ENCODE results near the gene TPP1. TPM values are rescaled to one million over a fixed set of nuclear protein-coding genes. Genes with fewer than 3 reads are reported as not detected.

The TPP1 gene
- total and polyA plus RNA-seq, 2 of the 13 experiments (the other 11 are each of a cell fraction or from before 2014, with no cell fraction given): 13.9 to 74.6 TPM

DNA sequence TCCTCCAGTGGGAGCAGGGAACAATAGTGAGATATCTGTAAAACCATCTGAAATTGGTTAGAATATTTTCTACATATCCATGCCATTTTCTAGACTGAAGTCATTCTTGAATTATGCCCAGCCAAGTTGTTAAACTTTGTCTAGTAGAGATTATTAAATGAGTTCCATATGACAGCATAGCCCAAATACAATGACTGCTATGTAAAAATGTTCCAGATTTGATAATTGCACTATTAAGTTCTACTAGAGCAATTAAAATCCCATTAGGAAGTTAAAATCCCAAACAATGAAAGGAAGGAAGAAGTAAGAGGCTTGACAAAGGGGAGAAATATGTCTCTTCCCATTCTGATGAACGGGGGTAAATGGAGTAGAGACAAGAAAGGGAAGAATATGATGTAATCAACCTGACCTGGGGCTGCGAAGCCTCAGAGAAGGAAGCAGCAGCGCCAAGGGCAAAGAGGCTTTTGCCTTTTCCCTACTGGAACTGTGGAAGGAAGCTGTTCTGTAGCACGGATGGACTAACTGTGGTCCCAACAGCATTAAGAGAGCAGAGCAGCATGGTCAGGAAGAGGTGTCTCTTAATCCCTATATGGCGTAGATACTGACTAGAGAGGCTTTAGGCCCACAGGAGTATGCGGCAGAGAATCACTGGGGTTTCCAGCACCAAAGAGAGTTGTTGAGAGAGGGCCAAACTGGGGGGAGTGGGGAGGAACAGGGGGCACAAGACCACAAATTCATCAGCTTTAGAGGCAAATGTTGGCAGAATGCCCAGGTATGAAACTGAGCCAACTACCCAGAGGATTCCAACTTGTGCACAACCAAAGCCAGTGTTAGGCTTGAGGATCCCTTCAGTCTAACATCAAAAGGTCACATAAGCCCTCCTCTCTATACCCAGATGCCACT lies 42.5 kb downstream of the TPP1 start (continued):
- TF ChIP-seq, protein P1, sequence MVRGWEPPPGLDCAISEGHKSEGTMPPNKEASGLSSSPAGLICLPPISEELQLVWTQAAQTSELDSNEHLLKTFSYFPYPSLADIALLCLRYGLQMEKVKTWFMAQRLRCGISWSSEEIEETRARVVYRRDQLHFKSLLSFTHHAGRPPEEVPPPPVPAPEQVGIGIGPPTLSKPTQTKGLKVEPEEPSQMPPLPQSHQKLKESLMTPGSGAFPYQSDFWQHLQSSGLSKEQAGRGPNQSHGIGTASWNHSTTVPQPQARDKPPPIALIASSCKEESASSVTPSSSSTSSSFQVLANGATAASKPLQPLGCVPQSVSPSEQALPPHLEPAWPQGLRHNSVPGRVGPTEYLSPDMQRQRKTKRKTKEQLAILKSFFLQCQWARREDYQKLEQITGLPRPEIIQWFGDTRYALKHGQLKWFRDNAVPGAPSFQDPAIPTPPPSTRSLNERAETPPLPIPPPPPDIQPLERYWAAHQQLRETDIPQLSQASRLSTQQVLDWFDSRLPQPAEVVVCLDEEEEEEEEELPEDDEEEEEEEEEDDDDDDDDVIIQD (CRISPR knock-in tag; IDR thresholded peaks at IDR 0.05; ENCODE audit: low read depth): no peak
- TF ChIP-seq, protein P2, sequence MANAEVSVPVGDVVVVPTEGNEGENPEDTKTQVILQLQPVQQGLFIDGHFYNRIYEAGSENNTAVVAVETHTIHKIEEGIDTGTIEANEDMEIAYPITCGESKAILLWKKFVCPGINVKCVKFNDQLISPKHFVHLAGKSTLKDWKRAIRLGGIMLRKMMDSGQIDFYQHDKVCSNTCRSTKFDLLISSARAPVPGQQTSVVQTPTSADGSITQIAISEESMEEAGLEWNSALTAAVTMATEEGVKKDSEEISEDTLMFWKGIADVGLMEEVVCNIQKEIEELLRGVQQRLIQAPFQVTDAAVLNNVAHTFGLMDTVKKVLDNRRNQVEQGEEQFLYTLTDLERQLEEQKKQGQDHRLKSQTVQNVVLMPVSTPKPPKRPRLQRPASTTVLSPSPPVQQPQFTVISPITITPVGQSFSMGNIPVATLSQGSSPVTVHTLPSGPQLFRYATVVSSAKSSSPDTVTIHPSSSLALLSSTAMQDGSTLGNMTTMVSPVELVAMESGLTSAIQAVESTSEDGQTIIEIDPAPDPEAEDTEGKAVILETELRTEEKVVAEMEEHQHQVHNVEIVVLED (CRISPR knock-in tag; IDR thresholded peaks at IDR 0.05; ENCODE audit: borderline replicate concordance): no peak
- TF ChIP-seq ZNF746 (CRISPR knock-in tag; IDR thresholded peaks at IDR 0.05) (no peak), RORA (CRISPR knock-in tag; IDR thresholded peaks at IDR 0.05) (no peak), ZNF251 (CRISPR knock-in tag; IDR thresholded peaks at IDR 0.05) (no peak), DPF2 (CRISPR knock-in tag; IDR thresholded peaks at IDR 0.05; ENCODE audit: borderline replicate concordance, low read depth) (no peak), TBX2 (CRISPR knock-in tag; IDR thresholded peaks at IDR 0.05; ENCODE audit: borderline replicate concordance) (no peak)

All from HepG2 (cell line).